NB4 (cell line): ENCODE results near the gene ALDH1L2.

Experiments
- CTCF ChIP-seq: IDR thresholded peaks from one replicate; pipeline ENCODE4 v1.5.1; 2012; ENCODE audit warnings: low read depth, low read length
- MAX ChIP-seq: IDR thresholded peaks from 2 replicates; pipeline ENCODE4 v1.6.1; 2011; ENCODE audit warnings: low read depth, low read length
- POLR2A ChIP-seq: IDR thresholded peaks from 2 replicates; pipeline ENCODE4 v1.6.1; 2011; ENCODE audit warnings: mild to moderate bottlenecking; ENCODE audit not compliant: insufficient read length; ENCODE audit errors: extremely low read depth

GRCh38 chr12:105106621-105107020, 22.4 kb upstream of the ALDH1L2 start:
- TF ChIP-seq POLR2A, result no peak
- TF ChIP-seq CTCF, result no peak
- no peak for TF ChIP-seq MAX
